ENCODE data around the gene KRABD2.

- no peak for TF ChIP-seq CTCF (IDR thresholded peaks at IDR 0.05)
- no peak for TF ChIP-seq EZH2 (IDR thresholded peaks at IDR 0.05; ENCODE audit: borderline replicate concordance, insufficient read depth, low read depth, low read length, poor library complexity, severe bottlenecking)
Observed at GRCh38 chr17:8392674-8393469, 16.4 kb upstream of the KRABD2 start.

All from B cell (primary cell).